Naive thymus-derived CD8-positive, alpha-beta T cell (primary cell): Measurements from ENCODE around the gene KRTAP5-2. TPM values are rescaled to one million over a fixed set of nuclear protein-coding genes. Genes with fewer than 3 reads are reported as not detected.
"Not testable (repeated sequence)": the region's sequence is repeated elsewhere in the genome, so short reads cannot be mapped to it uniquely, and the experiment has no call there.

Experiments
- ATAC-seq, 2 donors: fragments of 150-1000 bp; cut with Tn5 transposase in 1 of 2; sonication (Bioruptor Pico), chemical (Tn5 transposase) in 1 of 2; 1 replicate in 1 of 2; 2 replicates in 1 of 2; pipeline ENCODE4 v1.10.0; 2021; ENCODE audit warnings: mild to moderate bottlenecking in 2 of 2, moderate library complexity in 2 of 2
- POLR2A ChIA-PET: fragments of 350-600 bp; sonication (Branson Sonifier 250); formaldehyde crosslinking; loops from one replicate; lab custom pipeline; 2021; ENCODE audit warnings: antibody characterized with exemption; lab: Charles Lee
- DNase-seq, 10 donors: peaks; one replicate each; pipeline versions ENCODE4 v3.0.0 to v3.0.0-alpha.2; 2020 to 2022
- H3K27ac Mint-ChIP-seq, 10 donors: one replicate each; pipeline ENCODE4 v1.8.0; 2020 to 2022; ENCODE audit warnings: mild to moderate bottlenecking in 10 of 10, mixed read lengths in 10 of 10, moderate library complexity in 4 of 10, inconsistent platforms in 1 of 10
- H3K27me3 Mint-ChIP-seq, 5 donors: one replicate each; pipeline ENCODE4 v1.8.0; 2021 to 2022; ENCODE audit warnings: mixed read lengths in 5 of 5
- H3K36me3 Mint-ChIP-seq, 3 donors: one replicate each; pipeline ENCODE4 v1.8.0; 2020 to 2022; ENCODE audit warnings: mixed read lengths in 3 of 3, mild to moderate bottlenecking in 2 of 3, inconsistent platforms in 1 of 3
- H3K4me1 Mint-ChIP-seq, 4 donors: one replicate each; pipeline ENCODE4 v1.8.0; 2021 to 2022; ENCODE audit warnings: mixed read lengths in 4 of 4
- H3K4me3 Mint-ChIP-seq, 10 donors: one replicate each; pipeline ENCODE4 v1.8.0; 2020 to 2022; ENCODE audit warnings: mild to moderate bottlenecking in 10 of 10, mixed read lengths in 10 of 10, moderate library complexity in 6 of 10, inconsistent platforms in 1 of 10
- H3K9me3 Mint-ChIP-seq, 9 donors: one replicate each; pipeline ENCODE4 v1.8.0; 2020 to 2022; ENCODE audit warnings: mixed read lengths in 9 of 9, mild to moderate bottlenecking in 3 of 9, inconsistent platforms in 1 of 9, moderate library complexity in 1 of 9
- polyA plus RNA-seq, 3 donors: library from polyadenylated mRNA; unstranded; fragments of 300-500 nt; fragmentation: Illumina TruSeq; gene quantifications; one replicate each; pipeline ENCODE4 v1.2.3, GENCODE V29; 2021
- total RNA-seq, 8 experiments: library from RNA in 2 of 8; stranded (reverse) in 2 of 8; gene quantifications; one replicate each; pipeline ENCODE4 v1.2.3 and lab custom pipeline; 2021 to 2026

KRTAP5-2 gene
- total and polyA plus RNA-seq, 5 experiments from 2014 or later: not detected

- H3K4me1 Mint-ChIP-seq: peaks cover 6 to 11% (median 7%) of the 10 kb centered on the region in 4 donors
- H3K9me3 Mint-ChIP-seq: peaks cover 0 to 25% (median 7%) of the 10 kb centered on the region in 9 donors
- ATAC-seq: no peak
- H3K4me3 Mint-ChIP-seq: peak overlapping the region in 1 of 10 donors; percentile 55
- peaks cover 0 to 12% (median 6%) of the 10 kb centered on the region in 3 donors for H3K36me3 Mint-ChIP-seq
- H3K27ac Mint-ChIP-seq: peak overlapping the region in 1 of 10 donors; percentile 70
- no peak for DNase-seq
- POLR2A ChIA-PET: no interaction called here
- H3K27me3 Mint-ChIP-seq: peaks cover 5 to 9% (median 8%) of the 10 kb centered on the region in 5 donors
Observed at GRCh38 chr11:1576825-1577224, 21.3 kb downstream of the KRTAP5-2 start.

DNA sequence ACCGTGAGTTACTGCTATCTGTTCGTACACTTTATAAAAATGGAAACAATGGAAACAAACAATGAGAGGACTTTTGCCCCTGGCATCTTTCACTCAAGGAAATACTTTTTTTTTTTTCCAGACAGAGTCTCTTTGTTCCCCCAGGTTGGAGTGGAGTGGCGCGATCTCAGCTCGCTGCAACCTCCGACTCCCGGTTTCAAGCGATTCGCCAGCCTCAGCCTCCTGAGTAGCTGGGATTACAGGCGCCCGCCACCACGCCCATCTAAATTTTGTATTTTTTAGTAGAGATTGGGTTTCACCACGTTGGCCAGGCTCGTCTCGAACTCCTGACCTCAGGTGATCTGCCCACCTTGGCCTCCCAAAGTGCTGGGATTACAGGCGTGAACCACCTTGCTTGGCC lies 22.3 kb downstream of the KRTAP5-2 start:
- H3K27ac Mint-ChIP-seq, H3K27me3 Mint-ChIP-seq, DNase-seq, ATAC-seq: not testable (repeated sequence)
- Mint-ChIP-seq H3K36me3 (peaks cover 0 to 12% (median 6%) of the 10 kb centered on the region in 3 donors), H3K4me1 (peaks cover 6 to 11% (median 7%) of the 10 kb centered on the region in 4 donors), H3K4me3 (peak overlapping the region in 6 of 10 donors; percentile 8 to 82 (median 52)), H3K9me3 (peaks cover 0 to 15% (median 7%) of the 10 kb centered on the region in 9 donors)
- POLR2A ChIA-PET: interaction anchor here (1.0 kb wide), 1 partner anchor 61 kb away, joined by 3 read pairs; no protein-coding TSS in a partner anchor

DNA sequence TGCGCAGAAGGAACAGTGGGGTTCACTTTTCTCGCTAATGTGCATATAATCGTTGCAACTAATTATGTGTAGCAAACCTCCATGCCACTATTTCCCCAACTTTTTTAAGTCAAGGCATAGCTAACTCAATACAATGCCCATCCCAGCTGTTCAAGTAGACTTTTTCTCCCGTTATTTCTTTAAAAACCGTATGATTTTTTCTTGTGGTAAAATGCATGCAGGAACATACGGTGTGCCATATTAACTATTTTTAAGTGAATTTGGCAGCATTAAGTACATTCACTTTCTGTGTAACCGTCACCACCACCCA lies 23.2 kb downstream of the KRTAP5-2 start:
- Mint-ChIP-seq H3K4me3 (peak overlapping the region in 8 of 10 donors; percentile 45 to 82 (median 57)), H3K9me3 (peaks cover 0 to 15% (median 7%) of the 10 kb centered on the region in 9 donors), H3K36me3 (peaks cover 0 to 12% (median 6%) of the 10 kb centered on the region in 3 donors), H3K4me1 (peaks cover 6 to 16% (median 9%) of the 10 kb centered on the region in 4 donors), H3K27me3 (peaks cover 5 to 9% (median 8%) of the 10 kb centered on the region in 5 donors), H3K27ac (peak overlapping the region in 2 of 10 donors; percentile 20 to 34)
- DNase-seq (no peak), ATAC-seq (no peak)
- POLR2A ChIA-PET: interaction anchor here (0.9 to 3.7 kb wide), 5 partner anchors 10 to 312 kb away, joined by 3 to 28 read pairs (median 4); no protein-coding TSS in a partner anchor

- peaks cover 0 to 12% (median 6%) of the 10 kb centered on the region in 3 donors for H3K36me3 Mint-ChIP-seq
Observed at GRCh38 chr11:1574238-1574932, 23.7 kb downstream of the KRTAP5-2 start.

GRCh38 chr11:1573903-1574237 lies 24.2 kb downstream of the KRTAP5-2 start:
- peaks cover 4 to 9% (median 8%) of the 10 kb centered on the region in 5 donors for H3K27me3 Mint-ChIP-seq
- DNase-seq (peak in 1 of 10 donors; percentile 63), ATAC-seq (peak in 1 of 2 donors; percentile 5)
- peak overlapping the region; percentile 71 to 87 (median 80) for H3K4me3 Mint-ChIP-seq
- H3K36me3 Mint-ChIP-seq: peaks cover 0 to 9% (median 6%) of the 10 kb centered on the region in 3 donors
- peaks cover 0 to 11% (median 4%) of the 10 kb centered on the region in 9 donors for H3K9me3 Mint-ChIP-seq
- H3K27ac Mint-ChIP-seq: peak overlapping the region; percentile 2 to 95 (median 89)
- H3K4me1 Mint-ChIP-seq: peaks cover 12 to 26% (median 18%) of the 10 kb centered on the region in 4 donors
- POLR2A ChIA-PET: interaction anchor here (0.5 to 3.7 kb wide), 10 partner anchors 15 to 311 kb away, joined by 3 to 28 read pairs (median 4); no protein-coding TSS in a partner anchor

More at GRCh38 chr11:1574238-1574932, 23.7 kb downstream of the KRTAP5-2 start:
- H3K4me3 Mint-ChIP-seq: peak overlapping the region; percentile 71 to 87 (median 80)
- peaks cover 9 to 21% (median 14%) of the 10 kb centered on the region in 4 donors for H3K4me1 Mint-ChIP-seq
- peaks cover 5 to 9% (median 8%) of the 10 kb centered on the region in 5 donors for H3K27me3 Mint-ChIP-seq
- H3K9me3 Mint-ChIP-seq: peaks cover 0 to 14% (median 7%) of the 10 kb centered on the region in 9 donors
- ATAC-seq (peak; percentile 48 to 55), DNase-seq (peak; percentile 34 to 81 (median 60))
- POLR2A ChIA-PET: interaction anchor here (0.9 to 3.7 kb wide), 7 partner anchors 10 to 311 kb away, joined by 3 to 28 read pairs (median 4); no protein-coding TSS in a partner anchor
- peak overlapping the region in 8 of 10 donors; percentile 84 to 95 (median 90) for H3K27ac Mint-ChIP-seq

GRCh38 chr11:1573077-1573902 lies 24.8 kb downstream of the KRTAP5-2 start:
- POLR2A ChIA-PET: interaction anchor here (0.5 to 3.7 kb wide), 8 partner anchors 15 to 278 kb away, joined by 3 to 28 read pairs (median 4); no protein-coding TSS in a partner anchor
- ATAC-seq (peak; percentile 4 to 15), DNase-seq (peak in 7 of 10 donors; percentile 24 to 74 (median 41))
- Mint-ChIP-seq H3K4me1 (peaks cover 12 to 32% (median 23%) of the 10 kb centered on the region in 4 donors), H3K4me3 (peak overlapping the region; percentile 71 to 87 (median 80)), H3K27ac (peak overlapping the region; percentile 2 to 95 (median 89)), H3K36me3 (peaks cover 0 to 4% (median 3%) of the 10 kb centered on the region in 3 donors), H3K27me3 (peaks cover 2 to 8% (median 5%) of the 10 kb centered on the region in 5 donors), H3K9me3 (peaks cover 0 to 5% (median 3%) of the 10 kb centered on the region in 9 donors)

GRCh38 chr11:1572197-1573076 lies 25.7 kb downstream of the KRTAP5-2 start, which contains the start of gene DUSP8:
DUSP8 (minus strand) TSS chr11:1572271; CDS start chr11:1565826, 6,445 bp downstream.
- peaks cover 12 to 34% (median 23%) of the 10 kb centered on the region in 4 donors for H3K4me1 Mint-ChIP-seq
- no peaks in the 10 kb centered on the region for H3K9me3 Mint-ChIP-seq
- no peaks in the 10 kb centered on the region for H3K36me3 Mint-ChIP-seq
- H3K4me3 Mint-ChIP-seq: peak within 1 kb of the TSS; percentile 64 to 93 (median 80)
- peak; percentile 52 to 67 for ATAC-seq
- peak within 1 kb of the TSS in 9 of 10 donors; percentile 27 to 95 (median 87) for H3K27ac Mint-ChIP-seq
- DNase-seq: peak; percentile 90 to 98 (median 95)
- POLR2A ChIA-PET: interaction anchor here (0.8 to 3.7 kb wide), 4 partner anchors 16 to 263 kb away, joined by 3 to 28 read pairs (median 4); partner anchors contain the start of gene TOLLIP
- peaks cover 0 to 8% (median 3%) of the 10 kb centered on the region in 5 donors for H3K27me3 Mint-ChIP-seq

DNA sequence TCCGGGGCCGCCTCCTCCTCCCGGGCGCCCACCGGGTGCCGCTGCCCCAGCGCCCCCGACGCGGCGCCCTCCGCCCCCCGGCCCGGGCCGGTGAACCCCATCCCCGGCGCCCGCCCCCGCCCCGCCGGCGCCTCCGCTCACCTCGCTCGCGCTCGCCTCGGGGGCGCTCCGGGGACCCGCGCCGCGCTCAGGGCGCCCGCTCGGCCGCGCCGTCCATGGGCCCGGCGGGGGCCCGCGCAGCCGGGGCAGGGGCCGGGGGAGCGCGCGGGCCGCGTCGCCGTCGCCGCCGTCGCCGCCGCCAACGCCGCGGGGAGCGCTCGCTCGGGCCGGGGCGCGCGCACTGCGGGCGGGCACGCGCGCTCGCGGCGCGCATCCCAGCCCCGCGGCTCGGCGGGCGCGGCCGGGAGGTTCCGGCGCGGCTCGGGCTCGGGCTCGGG lies 26.3 kb downstream of the KRTAP5-2 start:
- Mint-ChIP-seq H3K4me1 (peaks cover 13 to 34% (median 23%) of the 10 kb centered on the region in 4 donors), H3K27me3 (peaks cover 0 to 8% (median 2%) of the 10 kb centered on the region in 5 donors), H3K9me3 (no peaks in the 10 kb centered on the region), H3K4me3 (peak overlapping the region in 1 of 10 donors; percentile 82), H3K27ac (no peak overlapping the region), H3K36me3 (no peaks in the 10 kb centered on the region)
- POLR2A ChIA-PET: interaction anchor here (0.8 to 3.7 kb wide), 3 partner anchors 23 to 263 kb away, joined by 3 to 28 read pairs (median 3); partner anchors contain the start of gene TOLLIP
- ATAC-seq (peak; percentile 12), DNase-seq (peak in 1 of 10 donors; percentile 48)

GRCh38 chr11:1570896-1571759 lies 27.0 kb downstream of the KRTAP5-2 start:
- Mint-ChIP-seq H3K4me3 (peak overlapping the region; percentile 56 to 93 (median 72)), H3K27me3 (peaks cover 0 to 4% (median 0%) of the 10 kb centered on the region in 5 donors), H3K9me3 (no peaks in the 10 kb centered on the region), H3K4me1 (peaks cover 13 to 34% (median 23%) of the 10 kb centered on the region in 4 donors), H3K36me3 (peaks cover 0 to 1% (median 0%) of the 10 kb centered on the region in 3 donors), H3K27ac (peak overlapping the region in 9 of 10 donors; percentile 44 to 95 (median 89))
- DNase-seq (peak in 7 of 10 donors; percentile 24 to 74 (median 55)), ATAC-seq (peak in 1 of 2 donors; percentile 10)
- POLR2A ChIA-PET: interaction anchor here (0.5 to 1.7 kb wide), 6 partner anchors 21 to 262 kb away, joined by 3 to 5 read pairs (median 3); no protein-coding TSS in a partner anchor

DNA sequence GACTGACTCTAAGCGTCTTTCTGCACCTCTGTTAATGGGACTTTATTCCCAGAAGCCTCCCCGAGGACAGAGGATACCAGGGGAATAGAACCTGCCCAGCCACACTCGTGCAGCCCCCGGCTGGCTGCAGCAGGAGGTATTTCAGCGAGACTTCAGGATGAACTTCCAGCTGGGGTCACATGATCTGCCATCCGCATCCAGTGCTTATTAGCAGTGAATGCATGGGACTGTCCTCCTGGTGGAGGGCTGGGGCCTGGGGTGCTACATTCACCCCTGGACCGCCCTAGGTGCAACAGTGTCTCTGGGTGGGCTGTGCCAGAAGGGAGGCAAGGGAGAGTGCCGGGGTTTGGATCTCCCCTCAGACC lies 27.6 kb downstream of the KRTAP5-2 start:
- Mint-ChIP-seq H3K27ac (peak overlapping the region in 9 of 10 donors; percentile 44 to 95 (median 89)), H3K4me1 (peaks cover 13 to 34% (median 23%) of the 10 kb centered on the region in 4 donors)
- POLR2A ChIA-PET: interaction anchor here (0.5 to 1.7 kb wide), 7 partner anchors 9 to 262 kb away, joined by 3 to 5 read pairs (median 3); no protein-coding TSS in a partner anchor

More for the DNA sequence above, 27.6 kb downstream of the KRTAP5-2 start:
- DNase-seq (no peak), ATAC-seq (no peak)
- Mint-ChIP-seq H3K27me3 (peaks cover 0 to 4% (median 0%) of the 10 kb centered on the region in 5 donors), H3K4me3 (peak overlapping the region; percentile 56 to 93 (median 72)), H3K9me3 (no peaks in the 10 kb centered on the region), H3K36me3 (peaks cover 0 to 3% (median 0%) of the 10 kb centered on the region in 3 donors)
